Colonic mucosa (tissue), 4 donors: ENCODE measurements around the gene PDZRN3. TPM values are rescaled to one million over a fixed set of nuclear protein-coding genes. Genes with fewer than 3 reads are reported as not detected.

ENCODE experiments used
- DNase-seq: peaks from one replicate; pipeline ENCODE4 v3.0.0-alpha.2; 2020
- H3K27ac ChIP-seq: fragments of 200-600 bp; one replicate; pipeline ENCODE4 v1.8.0; 2021
- H3K27me3 ChIP-seq: fragments of 200-600 bp; one replicate; pipeline ENCODE4 v1.8.0; 2021
- H3K36me3 ChIP-seq: fragments of 200-600 bp; one replicate; pipeline ENCODE4 v1.8.0; 2021
- H3K4me1 ChIP-seq: fragments of 200-600 bp; one replicate; pipeline ENCODE4 v1.8.0; 2021; ENCODE audit warnings: mild to moderate bottlenecking
- H3K4me3 ChIP-seq: fragments of 200-600 bp; one replicate; pipeline ENCODE4 v1.8.0; 2021
- H3K9ac ChIP-seq, 2 donors: one replicate each; pipeline ENCODE4 v1.7.0; 2013; ENCODE audit warnings: control low read depth in 2 of 2, low read depth in 2 of 2, low read length in 2 of 2
- H3K9me3 ChIP-seq: fragments of 200-600 bp; one replicate; pipeline ENCODE4 v1.8.0; 2021
- CTCF ChIP-seq: fragments of 200-600 bp; IDR thresholded peaks from one replicate; pipeline ENCODE4 v1.8.0; 2022; ENCODE audit warnings: antibody characterized with exemption, mild to moderate bottlenecking
- intact Hi-C: fragments of 100-400 bp; cut with DNase I; formaldehyde crosslinking; loops from one replicate; pipeline ENCODE4 v1.14.1; 2022
- total RNA-seq, 2 donors: library from RNA; stranded (reverse); fragmentation: NEBNext Ultra II Directional in 1 of 2; extraction: Animal tissue kit (Norgen Biotek cat#: 25700) in 1 of 2; gene quantifications; one replicate each; pipeline ENCODE4 v1.2.1, GENCODE V29; 2021
- donor health status: healthy.
- donor health status: DM: no; HTN: no; CAD: no.
- donor health status: DM: no; HTN: no; CAD: no.

Gene PDZRN3
- total RNA-seq, 2 donors from 2014 or later = 13.6 to 19.1 TPM

DNA sequence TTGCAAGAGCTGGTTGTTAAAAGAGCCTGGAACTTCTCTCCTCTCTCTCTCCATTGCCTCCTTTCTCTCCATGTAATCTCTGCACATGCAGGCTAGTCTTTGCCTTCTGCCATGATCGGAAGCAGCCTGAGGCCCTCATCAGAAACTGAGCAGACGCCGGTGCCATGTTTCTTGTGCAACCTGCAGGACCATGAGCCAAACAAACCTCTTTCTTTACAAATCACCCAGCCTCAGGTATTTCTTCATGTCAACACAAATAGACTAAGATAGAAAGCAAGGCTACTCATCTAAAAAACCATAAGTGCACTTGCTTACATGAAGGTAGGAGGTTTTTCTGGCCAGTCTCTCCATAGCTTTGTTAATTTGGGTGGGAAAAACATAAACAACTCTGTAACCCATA is 8.7 kb downstream of the PDZRN3 start:
- Histone ChIP-seq H3K4me1 (no peaks in the 10 kb centered on the region), H3K27ac (no peak overlapping the region)

DNA sequence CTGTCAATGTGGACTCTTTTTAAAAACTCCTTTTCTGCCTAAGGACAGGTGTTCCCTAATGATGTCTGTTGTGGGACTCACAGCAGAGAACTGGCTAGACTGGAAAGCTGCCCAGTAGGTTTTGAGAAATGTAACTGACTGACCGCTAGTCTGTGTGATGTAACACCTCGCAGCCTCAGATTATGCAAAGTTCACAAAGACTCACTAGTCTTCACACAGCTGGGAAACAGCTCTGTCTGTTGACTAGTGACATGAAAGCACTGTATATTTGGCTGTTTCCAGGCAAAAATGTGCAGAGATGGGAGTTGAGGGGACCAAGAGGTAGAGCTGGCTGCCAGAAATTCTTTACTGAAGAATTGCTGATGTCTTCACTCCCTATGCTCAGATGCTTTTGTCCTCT is 10.3 kb downstream of the PDZRN3 start:
- Histone ChIP-seq H3K27me3 (no peaks in the 10 kb centered on the region), H3K9me3 (no peaks in the 10 kb centered on the region), H3K9ac (no peak overlapping the region), H3K36me3 (no peaks in the 10 kb centered on the region), H3K4me3 (no peak overlapping the region), H3K27ac (no peak overlapping the region), H3K4me1 (no peaks in the 10 kb centered on the region)
- DNase-seq = peak; percentile 28
- TF ChIP-seq CTCF = no peak
- intact Hi-C loops = no loop called here

More for the DNA sequence above, 8.7 kb downstream of the PDZRN3 start:
- Histone ChIP-seq H3K36me3 (no peaks in the 10 kb centered on the region), H3K27me3 (no peaks in the 10 kb centered on the region), H3K4me3 (no peak overlapping the region), H3K9me3 (no peaks in the 10 kb centered on the region), H3K9ac (no peak overlapping the region)
- intact Hi-C loops = no loop called here
- DNase-seq = no peak
- TF ChIP-seq CTCF = no peak

DNA sequence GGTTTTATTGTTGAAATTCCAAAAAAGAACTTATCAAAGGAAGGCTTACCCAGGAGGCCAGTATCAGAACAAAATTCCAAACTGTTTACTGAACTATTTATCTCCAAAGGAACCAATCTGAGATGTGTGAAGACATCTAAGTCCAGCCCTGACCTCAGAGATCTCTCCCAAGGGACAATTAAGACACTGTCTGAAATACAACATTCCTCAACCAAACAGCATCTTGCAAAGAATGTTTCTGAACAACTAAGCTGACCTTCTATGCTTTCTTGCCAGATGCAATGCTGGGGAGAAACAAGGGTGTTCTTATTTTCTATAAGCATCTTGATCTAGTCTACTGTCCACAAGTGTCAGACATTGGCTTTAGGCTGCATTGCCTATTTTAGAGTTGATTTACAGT is 13.6 kb downstream of the PDZRN3 start:
- DNase-seq = no peak
- no peaks in the 10 kb centered on the region for H3K4me1 ChIP-seq
- intact Hi-C loops = no loop called here

GRCh38 chr3:73610493-73610892 is 14.2 kb downstream of the PDZRN3 start:
- Histone ChIP-seq H3K9ac (no peak overlapping the region), H3K27me3 (no peaks in the 10 kb centered on the region), H3K4me3 (no peak overlapping the region), H3K36me3 (no peaks in the 10 kb centered on the region), H3K27ac (no peak overlapping the region), H3K4me1 (no peaks in the 10 kb centered on the region), H3K9me3 (no peaks in the 10 kb centered on the region)
- DNase-seq = no peak
- intact Hi-C loops = no loop called here
- TF ChIP-seq CTCF = no peak

More for the DNA sequence above, 13.6 kb downstream of the PDZRN3 start:
- Histone ChIP-seq H3K36me3 (no peaks in the 10 kb centered on the region), H3K9me3 (no peaks in the 10 kb centered on the region), H3K4me3 (no peak overlapping the region), H3K27ac (no peak overlapping the region), H3K9ac (no peak overlapping the region), H3K27me3 (no peaks in the 10 kb centered on the region)
- TF ChIP-seq CTCF = no peak

DNA sequence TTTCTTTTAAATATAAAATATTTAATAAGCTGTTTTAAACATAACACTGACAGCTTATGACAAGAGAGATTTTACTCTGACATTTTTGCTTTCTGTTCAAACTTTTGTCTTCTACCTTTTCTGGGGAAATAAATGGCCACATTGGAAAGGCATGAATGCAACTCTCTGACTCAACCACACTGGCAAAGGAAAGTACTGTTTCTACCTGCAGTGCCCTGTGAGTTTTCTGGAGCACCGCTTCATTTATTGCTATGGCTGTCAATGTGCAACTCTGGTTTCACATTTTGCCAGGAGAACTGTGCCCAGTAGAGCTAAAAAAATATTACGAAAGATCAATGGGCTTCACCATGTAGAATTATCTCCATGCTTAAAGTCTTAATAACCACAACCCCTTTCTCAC is 15.1 kb downstream of the PDZRN3 start:
- intact Hi-C loops = no loop called here
- H3K27ac ChIP-seq = no peak overlapping the region
- no peaks in the 10 kb centered on the region for H3K36me3 ChIP-seq
- no peaks in the 10 kb centered on the region for H3K9me3 ChIP-seq
- H3K4me1 ChIP-seq = no peaks in the 10 kb centered on the region
- no peak overlapping the region for H3K4me3 ChIP-seq
- no peaks in the 10 kb centered on the region for H3K27me3 ChIP-seq
- DNase-seq = no peak
- no peak for TF ChIP-seq CTCF
- no peak overlapping the region for H3K9ac ChIP-seq

DNA sequence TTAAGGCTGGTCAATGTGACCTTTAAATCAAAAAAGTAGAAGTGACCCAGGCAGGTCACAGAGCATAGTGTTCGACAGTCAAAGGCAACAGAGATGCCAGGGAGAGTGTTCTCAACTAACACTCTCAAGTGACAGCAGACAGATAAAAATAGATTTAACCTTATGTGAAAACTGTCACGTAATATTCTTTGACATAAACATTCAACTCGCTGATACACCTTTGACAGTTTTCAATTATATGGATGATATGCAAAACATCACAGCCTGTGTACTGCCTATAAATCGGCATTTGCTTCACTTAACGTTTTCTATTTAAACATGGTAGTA is 15.5 kb downstream of the PDZRN3 start:
- H3K36me3 ChIP-seq = no peaks in the 10 kb centered on the region
- H3K27ac ChIP-seq = no peak overlapping the region
- intact Hi-C loops = no loop called here
- H3K9ac ChIP-seq = no peak overlapping the region
- TF ChIP-seq CTCF = no peak
- H3K4me1 ChIP-seq = no peaks in the 10 kb centered on the region
- DNase-seq = no peak
- no peak overlapping the region for H3K4me3 ChIP-seq
- no peaks in the 10 kb centered on the region for H3K9me3 ChIP-seq
- no peaks in the 10 kb centered on the region for H3K27me3 ChIP-seq
